Activated CD8-positive, alpha-beta memory T cell treated with anti-CD3 and anti-CD28 coated beads, Interleukin-2, amount 50 U/mL, for 1 hour (primary cell): ENCODE results near the gene LRRFIP1.

Source experiments
- DNase-seq: peaks from one replicate; pipeline ENCODE4 v3.0.0-alpha.2; 2020; ENCODE audit errors: extremely low read depth

Gene LRRFIP1

DNA sequence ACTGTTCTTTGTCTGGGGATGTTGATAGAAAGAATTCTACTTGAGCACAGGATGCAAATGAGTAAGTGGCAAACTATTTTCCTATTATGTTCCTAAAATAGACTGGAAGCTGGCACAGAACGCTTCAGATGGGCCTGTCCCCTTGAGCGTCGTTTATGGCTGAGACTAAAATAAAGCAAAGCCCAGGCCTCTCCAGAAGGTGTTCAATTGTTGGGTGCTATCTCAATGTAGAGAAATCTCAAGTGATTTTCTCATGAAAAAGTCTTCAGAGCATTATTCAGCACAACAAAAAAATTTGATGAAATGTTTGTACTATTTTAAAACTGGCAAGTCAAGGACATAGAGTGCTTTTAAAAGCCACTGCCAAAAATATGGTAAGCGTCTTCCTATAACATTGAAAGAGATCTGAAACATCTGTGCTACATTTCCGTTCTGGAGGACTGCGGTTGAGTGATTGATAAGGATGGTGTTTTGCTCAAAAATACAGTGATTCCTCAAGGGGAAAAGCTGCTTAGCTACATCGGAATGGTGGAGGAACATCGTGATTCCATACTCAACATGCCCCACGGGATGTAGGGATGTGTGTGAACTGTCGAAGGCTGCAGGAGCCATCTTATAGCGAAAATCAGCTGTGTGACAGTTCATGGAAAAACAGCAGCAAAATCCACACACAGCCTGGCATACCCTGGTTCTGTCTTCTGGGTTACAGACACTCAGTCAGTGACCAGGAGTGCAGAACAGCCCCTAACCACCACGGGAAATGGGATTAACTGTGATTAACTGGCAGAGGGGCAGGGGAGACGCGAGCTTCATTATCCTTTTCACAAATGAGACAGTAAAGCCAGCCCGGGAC is 10.4 kb upstream of the LRRFIP1 start:
- no peak for DNase-seq

DNA sequence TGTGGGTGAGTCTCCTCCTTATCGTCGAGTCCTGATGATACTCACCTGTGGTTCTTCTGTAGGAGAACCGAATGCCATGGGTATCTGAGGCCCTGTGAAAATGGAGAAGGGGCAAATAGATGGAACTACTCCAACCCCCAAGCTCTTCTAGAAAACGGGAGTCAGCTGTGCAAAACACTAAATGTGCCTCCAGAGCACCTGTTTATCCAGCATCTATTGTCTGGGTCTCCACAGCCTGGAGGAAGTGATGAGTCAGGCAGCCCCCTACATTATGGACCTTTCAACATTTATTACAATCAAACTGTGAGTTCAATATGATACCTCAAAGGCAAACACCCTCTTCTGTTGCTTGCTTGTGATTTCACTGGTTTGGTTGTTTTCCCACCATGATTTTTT is 9.8 kb upstream of the LRRFIP1 start:
- DNase-seq, result no peak

- DNase-seq, result no peak
Measured at GRCh38 chr2:237618449-237618848, 8.9 kb upstream of the LRRFIP1 start.

GRCh38 chr2:237623428-237624403 is 3.7 kb upstream of the LRRFIP1 start:
- no peak for DNase-seq

DNA sequence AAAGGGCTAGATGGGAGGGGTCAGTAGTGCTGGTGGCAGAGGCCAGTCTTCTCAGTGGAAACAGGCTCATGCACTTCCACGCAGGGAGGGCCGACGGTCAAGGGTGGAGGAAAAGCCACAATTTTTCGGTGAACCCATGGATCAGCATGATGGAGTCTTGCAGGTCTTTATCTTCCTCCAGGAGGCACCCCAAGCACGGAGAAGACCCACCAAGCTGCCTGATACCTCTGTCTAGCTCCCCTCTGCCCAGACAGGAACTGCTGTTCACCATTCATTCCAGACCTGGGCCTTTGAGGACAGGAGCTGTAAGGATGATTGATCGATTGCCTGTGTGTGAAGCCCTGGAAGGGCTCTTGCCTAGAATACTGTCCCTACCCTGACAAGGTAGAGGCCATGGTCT is 2.8 kb upstream of the LRRFIP1 start:
- DNase-seq, result no peak

- DNase-seq, result no peak
Measured at GRCh38 chr2:237625216-237625705, 2.1 kb upstream of the LRRFIP1 start.

- no peak for DNase-seq
Measured at GRCh38 chr2:237625777-237626176, 1.6 kb upstream of the LRRFIP1 start.

DNA sequence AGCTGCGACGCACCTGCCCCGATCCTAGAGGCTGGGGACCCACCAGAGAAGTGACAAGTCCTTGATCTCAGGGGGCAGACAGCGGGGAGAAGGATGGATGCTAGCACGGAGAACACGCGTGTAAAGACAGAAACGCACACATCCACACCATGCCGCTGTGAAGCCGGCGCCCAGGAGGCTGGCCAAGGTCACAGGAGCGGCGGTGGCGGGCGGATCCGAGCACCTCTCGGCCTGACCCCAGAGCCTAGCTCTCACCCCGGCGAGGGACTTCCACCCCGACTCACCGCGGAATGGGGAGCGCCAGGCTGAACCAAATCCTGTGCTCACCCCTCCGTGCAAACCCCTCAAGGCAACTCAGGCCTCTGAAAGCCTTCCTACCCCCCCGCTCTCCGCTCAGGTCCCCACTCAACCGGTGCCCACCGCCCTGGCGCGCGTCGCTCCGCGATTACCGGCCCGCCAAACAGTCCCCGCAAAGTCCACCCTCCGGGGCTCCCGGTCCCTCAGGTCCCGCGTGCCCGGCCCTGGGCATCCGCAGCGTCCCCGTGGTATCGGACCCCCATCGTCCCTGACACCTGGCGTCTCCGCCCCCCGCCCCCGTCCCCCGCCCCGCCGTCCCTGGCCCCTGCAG is 460 bp upstream of the LRRFIP1 start:
- DNase-seq, result no peak

- DNase-seq, result no peak
Measured at GRCh38 chr2:237628247-237629187, 1.1 kb downstream of the LRRFIP1 start.

- no peak for DNase-seq
Measured at GRCh38 chr2:237629188-237629534, 1.8 kb downstream of the LRRFIP1 start.

DNA sequence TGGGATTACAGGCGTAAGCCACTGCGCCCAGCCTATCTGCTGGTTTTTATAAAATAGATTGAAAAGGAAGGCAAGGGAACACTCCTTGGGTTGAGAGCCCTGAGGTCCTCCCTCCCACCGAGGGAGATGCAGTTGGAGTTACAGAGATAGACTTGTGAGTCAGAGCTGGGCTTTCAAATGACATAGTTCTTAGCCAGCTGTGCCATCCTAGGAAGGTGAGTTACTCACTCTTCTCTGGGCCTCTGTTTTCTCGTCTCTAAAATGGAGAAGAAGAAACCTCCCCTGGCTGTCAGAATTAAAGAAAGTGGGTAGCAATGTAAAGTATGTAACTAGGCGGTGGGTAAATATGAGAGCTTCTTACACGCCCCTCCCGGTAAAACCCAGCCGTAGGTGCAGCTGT is 2.4 kb downstream of the LRRFIP1 start:
- DNase-seq, result no peak

DNA sequence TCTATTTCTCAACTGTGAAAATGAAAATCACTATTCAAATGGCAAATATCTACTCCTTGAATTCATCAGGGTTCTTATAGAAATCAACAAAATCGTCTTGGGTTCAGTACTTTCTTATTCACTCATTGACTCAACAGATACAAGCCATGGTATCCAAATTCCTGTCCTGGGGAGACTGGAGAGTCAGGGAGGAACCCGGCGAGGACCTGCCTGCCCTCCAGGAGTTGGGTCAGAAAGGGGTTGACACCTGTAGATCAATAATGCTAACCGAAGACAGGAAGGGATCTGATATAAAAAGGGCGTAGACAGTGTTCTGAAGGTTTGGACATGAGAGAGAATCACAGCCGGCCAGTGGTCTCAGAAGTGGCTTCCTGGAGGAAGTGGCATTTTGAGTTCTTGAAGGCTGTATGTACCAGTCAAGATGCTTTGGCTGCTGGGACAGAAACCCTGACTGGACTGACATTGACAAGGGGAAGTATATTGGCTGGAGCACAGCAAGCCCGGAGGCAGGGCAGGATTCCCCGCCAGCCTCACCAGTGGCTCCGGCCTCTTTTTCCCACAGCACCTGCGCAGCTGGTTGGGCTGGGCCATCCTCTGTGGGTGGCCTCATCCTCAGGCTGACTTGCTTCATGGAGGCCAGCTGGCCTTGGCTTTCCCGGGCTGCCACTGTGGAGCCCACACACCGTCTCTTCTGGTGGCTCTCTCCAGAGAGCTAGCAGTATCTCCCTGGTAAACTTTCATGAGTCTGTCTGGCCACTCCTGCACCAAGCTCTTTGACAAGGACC is 3.0 kb downstream of the LRRFIP1 start:
- DNase-seq, result no peak

DNA sequence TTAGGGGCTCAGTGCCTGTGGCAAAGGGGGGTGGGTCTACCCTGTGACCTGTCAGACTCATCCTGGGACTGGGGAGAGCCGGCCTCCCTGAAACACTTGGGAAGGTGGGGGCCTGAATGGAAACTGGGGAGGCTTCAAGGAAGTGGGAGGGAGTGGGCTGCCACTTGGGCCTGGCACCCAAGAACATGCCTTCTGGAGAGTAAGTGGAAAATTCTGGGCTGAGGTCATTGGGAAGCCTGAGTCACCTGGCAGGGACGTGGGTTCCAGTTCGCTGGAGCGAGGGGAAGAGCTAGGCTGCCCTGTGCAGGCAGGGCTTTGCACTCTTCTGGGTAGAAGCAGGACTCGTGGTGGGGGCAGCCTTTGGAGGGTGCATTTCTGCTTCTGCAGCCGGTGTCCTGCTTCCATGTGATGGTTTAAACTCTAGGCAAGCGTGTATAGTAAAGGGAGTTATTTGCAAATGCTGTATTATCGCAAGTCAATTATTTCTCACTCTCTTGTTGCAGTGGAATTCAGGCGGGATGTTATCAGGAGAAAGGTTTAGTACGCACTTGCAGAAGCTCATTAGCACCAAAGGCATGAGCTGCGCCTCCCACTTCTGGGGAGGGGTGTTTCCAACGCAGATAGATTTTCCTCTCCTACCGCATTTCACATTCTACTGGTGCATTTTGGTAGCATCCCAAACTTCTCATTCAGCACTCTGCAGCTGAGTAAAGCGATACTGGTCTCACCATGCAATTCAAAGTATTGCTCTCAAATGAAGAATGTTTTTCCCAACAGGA is 3.8 kb downstream of the LRRFIP1 start:
- DNase-seq, result no peak

DNA sequence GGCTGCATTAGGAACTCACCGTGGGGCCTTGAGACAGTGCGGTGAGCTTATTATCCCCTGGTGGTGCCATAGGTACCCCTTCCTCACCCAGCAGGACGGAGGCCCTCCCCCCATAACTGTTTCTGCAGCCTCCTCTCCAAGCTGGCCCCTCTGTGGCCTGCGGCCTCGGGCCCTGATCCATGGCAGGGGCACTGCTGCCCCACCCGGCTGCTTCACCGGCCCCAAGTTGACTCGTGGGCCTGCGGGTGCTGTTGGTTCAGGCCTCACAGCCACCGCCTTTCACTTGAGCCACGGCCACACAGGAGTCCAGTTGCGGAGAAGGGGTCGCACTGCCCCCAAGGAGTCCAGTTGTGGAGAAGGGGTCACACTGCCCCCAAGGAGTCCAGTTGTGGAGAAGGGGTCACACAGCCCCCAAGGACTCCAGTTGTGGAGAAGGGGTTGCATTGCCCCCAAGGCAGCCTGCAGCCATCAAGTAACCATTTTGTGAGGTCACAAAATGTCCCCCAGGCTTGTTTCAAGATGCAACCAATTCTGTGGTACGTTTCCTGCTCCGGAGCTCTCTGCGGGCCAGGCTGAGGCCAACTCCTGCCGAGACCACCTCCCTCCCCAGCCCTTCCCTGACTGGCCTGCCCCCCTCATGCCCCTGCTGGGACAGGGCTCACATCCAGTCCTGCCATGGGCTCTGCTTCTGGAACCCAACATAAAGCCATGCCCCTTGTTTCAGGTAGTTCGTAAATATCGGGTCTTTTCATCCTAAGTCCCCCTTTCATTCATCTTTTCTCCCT is 4.6 kb downstream of the LRRFIP1 start:
- DNase-seq, result no peak

DNA sequence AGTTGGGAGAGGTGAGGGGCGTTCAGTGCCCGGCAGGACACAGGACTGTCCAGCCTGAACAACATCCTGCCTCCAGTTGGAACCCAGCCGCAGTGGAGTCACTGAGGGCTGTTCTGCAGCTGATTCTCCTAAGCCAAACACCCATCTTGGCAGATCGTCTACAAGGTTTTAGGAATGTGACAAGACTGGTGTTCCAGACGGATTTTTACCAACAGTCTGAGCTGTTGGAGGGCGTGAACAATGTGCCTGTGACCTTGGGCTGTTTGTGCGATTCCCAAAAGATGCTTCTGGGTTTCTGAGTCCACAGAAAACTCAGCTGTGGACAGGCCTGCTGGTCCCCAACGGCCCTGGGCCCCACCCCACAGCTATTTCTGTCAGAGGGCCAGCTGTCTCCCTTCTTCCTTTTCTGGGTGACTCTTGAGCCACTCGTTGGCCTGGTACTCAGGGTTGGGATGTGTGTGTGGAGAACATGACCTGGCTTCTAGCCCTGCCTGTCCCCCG is 5.7 kb downstream of the LRRFIP1 start:
- no peak for DNase-seq

DNA sequence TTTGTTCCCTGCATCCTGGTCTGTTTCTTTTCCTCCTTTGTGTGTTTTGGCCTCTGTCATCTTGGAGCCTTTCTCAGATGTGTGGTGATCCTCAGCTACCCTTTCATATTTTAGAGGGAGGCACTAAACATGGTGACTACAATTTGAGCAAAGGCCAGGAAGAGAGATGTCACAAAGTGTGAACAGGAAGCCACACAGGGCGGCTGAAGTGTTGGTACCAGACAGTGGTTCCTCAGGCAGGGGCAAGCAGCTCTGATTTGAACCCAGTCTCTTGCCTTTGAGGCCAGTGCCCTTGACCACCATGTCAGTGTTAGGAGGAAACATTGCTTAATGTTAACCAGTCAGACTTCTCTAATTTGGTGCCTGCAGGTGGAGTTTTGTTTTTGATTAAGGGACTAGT is 9.2 kb downstream of the LRRFIP1 start:
- DNase-seq, result no peak

GRCh38 chr2:237637429-237638135 is 10.2 kb downstream of the LRRFIP1 start:
- no peak for DNase-seq

DNA sequence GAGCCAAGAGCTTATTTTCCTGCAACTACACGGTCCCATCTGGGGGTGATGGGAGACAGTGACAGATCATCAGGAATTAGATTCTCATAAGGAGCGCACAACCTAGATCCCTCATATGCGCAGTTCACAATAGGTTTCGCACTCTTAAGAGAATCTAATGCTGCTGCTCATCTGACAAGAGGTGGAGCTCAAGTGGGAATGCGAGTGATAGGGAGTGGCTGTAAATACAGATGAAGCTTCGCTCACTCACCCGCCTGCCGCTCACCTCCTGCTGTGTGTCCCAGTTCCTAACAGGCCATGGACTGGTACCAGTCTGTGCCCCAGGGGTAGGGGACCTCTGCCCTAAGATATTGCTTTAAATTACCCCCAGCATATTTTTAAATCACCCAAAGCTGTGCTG is 10.8 kb downstream of the LRRFIP1 start:
- DNase-seq, result no peak
